Measurements from ENCODE around the gene ARMC5.

DNA sequence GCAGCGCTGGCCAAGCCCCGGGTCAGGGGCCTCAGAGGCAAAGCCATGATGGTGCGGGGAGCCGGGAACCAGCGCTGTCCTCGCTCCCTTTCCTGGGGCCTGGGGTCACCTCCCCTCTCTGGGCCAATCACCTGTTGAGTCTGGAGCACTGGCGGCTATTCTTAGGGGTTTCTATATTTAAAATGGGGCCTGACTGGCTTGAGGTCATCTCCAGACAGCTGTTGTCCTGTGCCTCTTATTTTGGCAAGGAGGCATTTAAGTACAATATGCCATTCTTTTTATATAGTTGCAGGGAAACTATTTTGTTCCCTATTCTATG lies 31.1 kb upstream of the ARMC5 start, which contains the start of gene COX6A2:
- no peak for TF ChIP-seq CTCF (IDR thresholded peaks at IDR 0.05; ENCODE audit: borderline replicate concordance, extremely low read depth, low read length, poor library complexity, severe bottlenecking)
- no peak for TF ChIP-seq EZH2 (IDR thresholded peaks at IDR 0.05; ENCODE audit: borderline replicate concordance, low read depth, low read length, severe bottlenecking)
